PFSK-1 (cell line): ENCODE results near the gene ABCF3.

Experiments used
- FOXP2 ChIP-seq: optimal IDR thresholded peaks from 2 replicates; pipeline ENCODE3; 2011; ENCODE audit warnings: borderline replicate concordance, control low read depth, inconsistent platforms; ENCODE audit not compliant: insufficient read depth; ENCODE audit errors: extremely low read length, extremely low read depth
- POLR2AphosphoS5 ChIP-seq: IDR thresholded peaks from 2 replicates; pipeline ENCODE4 v1.6.1; 2012; ENCODE audit warnings: low read depth, mild to moderate bottlenecking, control low read depth, low read length, moderate library complexity
- SIN3A ChIP-seq: IDR thresholded peaks from 2 replicates; pipeline ENCODE4 v1.6.1; 2012; ENCODE audit warnings: mild to moderate bottlenecking, low read length, moderate library complexity, borderline replicate concordance; ENCODE audit not compliant: insufficient read depth
- TAF1 ChIP-seq: IDR thresholded peaks from 2 replicates; pipeline ENCODE4 v1.6.1; 2012; ENCODE audit warnings: low read length, control low read depth, borderline replicate concordance; ENCODE audit not compliant: insufficient read depth
- TF ChIP-seq, protein P1 (sequence below), 2 experiments: IDR thresholded peaks; 2 replicates each; pipeline versions ENCODE4 v1.6.1 to v1.8.0; 2011 to 2012; ENCODE audit warnings: low read depth in 2 of 2, low read length in 2 of 2, control low read depth in 1 of 2, inconsistent platforms in 1 of 2, mild to moderate bottlenecking in 1 of 2, moderate library complexity in 1 of 2; ENCODE audit not compliant: insufficient read depth in 1 of 2

Gene ABCF3

DNA sequence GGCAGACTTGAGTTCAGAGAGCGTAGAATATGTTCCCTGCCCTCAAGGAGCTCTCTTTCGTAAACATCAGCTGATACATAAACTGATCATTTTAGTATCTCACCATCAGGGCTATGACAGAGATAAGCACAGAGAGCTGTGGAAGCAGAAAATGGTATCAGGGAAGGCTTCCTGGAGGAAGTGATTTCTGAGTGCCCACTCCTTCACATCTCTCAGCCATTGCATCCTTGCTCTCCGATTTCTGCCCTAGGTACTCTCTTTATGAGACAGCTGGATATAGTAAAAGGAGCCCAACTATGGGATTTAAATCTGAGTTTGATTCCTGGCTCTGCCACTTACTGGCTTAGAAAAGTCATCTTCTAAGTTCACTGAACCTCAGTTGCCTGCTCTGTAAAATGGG, 20.5 kb upstream of the ABCF3 start:
- TF ChIP-seq POLR2AphosphoS5 (no peak), SIN3A (no peak)

DNA sequence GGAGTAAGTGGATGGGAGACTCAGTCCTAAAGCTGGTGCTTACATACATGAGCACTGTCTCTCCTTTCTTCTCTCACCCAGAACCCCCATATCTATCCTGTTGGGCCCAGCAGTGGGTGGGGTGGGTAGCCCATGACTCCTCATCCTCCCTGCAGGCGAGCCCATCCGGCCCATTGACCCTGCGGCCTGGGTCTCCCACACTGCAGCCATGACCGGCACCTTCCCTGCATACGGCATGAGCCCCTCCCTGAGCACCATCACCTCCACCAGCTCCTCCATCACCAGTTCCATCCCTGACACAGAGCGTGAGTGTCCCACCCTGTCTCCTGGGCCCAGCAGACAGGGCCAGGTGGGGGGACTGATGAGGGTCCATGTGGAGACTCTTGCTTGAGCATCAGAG, 19.3 kb upstream of the ABCF3 start:
- TF ChIP-seq TAF1 = no peak
- no peak for TF ChIP-seq POLR2AphosphoS5
- no peak for TF ChIP-seq SIN3A
- TF ChIP-seq FOXP2 = no peak
- TF ChIP-seq, protein P1, sequence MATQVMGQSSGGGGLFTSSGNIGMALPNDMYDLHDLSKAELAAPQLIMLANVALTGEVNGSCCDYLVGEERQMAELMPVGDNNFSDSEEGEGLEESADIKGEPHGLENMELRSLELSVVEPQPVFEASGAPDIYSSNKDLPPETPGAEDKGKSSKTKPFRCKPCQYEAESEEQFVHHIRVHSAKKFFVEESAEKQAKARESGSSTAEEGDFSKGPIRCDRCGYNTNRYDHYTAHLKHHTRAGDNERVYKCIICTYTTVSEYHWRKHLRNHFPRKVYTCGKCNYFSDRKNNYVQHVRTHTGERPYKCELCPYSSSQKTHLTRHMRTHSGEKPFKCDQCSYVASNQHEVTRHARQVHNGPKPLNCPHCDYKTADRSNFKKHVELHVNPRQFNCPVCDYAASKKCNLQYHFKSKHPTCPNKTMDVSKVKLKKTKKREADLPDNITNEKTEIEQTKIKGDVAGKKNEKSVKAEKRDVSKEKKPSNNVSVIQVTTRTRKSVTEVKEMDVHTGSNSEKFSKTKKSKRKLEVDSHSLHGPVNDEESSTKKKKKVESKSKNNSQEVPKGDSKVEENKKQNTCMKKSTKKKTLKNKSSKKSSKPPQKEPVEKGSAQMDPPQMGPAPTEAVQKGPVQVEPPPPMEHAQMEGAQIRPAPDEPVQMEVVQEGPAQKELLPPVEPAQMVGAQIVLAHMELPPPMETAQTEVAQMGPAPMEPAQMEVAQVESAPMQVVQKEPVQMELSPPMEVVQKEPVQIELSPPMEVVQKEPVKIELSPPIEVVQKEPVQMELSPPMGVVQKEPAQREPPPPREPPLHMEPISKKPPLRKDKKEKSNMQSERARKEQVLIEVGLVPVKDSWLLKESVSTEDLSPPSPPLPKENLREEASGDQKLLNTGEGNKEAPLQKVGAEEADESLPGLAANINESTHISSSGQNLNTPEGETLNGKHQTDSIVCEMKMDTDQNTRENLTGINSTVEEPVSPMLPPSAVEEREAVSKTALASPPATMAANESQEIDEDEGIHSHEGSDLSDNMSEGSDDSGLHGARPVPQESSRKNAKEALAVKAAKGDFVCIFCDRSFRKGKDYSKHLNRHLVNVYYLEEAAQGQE (IDR thresholded peaks at IDR 0.05; ENCODE audit: insufficient read depth in 1 of 2, low read depth in 2 of 2, low read length in 2 of 2) = no peak

DNA sequence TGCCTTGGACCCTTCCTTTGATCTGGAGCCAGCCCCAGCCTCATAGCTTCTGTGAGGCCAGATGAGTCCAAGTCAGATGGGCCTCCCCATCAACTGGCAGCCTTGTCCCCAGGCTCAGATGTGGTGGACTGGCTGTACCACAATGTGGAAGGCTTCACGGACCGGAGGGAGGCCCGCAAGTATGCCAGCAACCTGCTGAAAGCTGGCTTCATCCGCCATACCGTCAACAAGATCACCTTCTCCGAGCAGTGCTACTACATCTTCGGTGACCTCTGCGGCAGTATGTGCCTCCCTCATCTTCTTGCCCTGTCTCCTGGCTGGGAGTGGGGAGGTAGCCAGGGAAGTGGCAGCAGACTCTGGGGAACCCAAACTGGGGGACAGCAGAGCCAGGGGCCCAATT, 18.2 kb upstream of the ABCF3 start:
- TF ChIP-seq, protein P1 (IDR thresholded peaks at IDR 0.05; ENCODE audit: insufficient read depth in 1 of 2, low read depth in 2 of 2, low read length in 2 of 2) = no peak
- TF ChIP-seq FOXP2 (no peak), TAF1 (no peak), POLR2AphosphoS5 (no peak), SIN3A (no peak)

DNA sequence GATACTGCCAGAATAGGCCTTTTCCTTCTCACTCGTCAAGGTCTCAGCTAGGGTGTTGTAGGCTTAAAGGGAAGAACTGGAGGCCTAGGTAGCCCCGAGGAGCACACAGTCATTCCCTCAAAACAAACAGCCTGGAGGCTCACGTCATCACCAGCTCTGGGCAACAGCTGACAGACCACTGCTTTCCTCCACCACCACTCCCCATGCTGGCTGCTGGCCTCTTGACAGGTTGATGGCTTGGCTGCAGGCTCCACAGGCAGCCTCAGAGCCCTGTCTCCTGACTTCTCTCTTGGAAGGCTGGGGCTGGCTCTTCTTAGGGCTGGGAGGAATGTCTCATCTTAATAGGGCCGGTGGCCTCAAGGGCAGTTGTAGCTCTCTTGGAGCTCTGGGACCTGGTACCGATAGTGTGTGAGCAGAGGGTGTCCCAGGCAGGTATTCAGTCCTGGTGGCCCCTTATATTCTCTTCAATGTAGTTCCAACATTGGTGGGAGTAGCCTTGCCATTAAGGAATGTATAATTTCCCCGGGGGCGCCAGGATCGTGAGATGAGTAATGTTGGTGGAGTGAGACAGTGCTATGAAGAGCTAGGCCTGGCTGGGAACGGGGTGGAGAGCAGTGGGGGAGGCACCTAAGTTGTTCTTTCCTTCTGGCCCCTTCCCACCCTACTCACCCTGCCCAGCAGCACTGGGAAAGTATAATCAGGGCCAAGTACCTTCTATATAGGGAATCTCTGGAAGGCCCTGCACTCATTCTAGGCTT, 17.5 kb upstream of the ABCF3 start:
- TF ChIP-seq, protein P1 (IDR thresholded peaks at IDR 0.05; ENCODE audit: insufficient read depth in 1 of 2, low read depth in 2 of 2, low read length in 2 of 2) = no peak
- TF ChIP-seq TAF1 = no peak
- no peak for TF ChIP-seq FOXP2
- no peak for TF ChIP-seq SIN3A
- no peak for TF ChIP-seq POLR2AphosphoS5

DNA sequence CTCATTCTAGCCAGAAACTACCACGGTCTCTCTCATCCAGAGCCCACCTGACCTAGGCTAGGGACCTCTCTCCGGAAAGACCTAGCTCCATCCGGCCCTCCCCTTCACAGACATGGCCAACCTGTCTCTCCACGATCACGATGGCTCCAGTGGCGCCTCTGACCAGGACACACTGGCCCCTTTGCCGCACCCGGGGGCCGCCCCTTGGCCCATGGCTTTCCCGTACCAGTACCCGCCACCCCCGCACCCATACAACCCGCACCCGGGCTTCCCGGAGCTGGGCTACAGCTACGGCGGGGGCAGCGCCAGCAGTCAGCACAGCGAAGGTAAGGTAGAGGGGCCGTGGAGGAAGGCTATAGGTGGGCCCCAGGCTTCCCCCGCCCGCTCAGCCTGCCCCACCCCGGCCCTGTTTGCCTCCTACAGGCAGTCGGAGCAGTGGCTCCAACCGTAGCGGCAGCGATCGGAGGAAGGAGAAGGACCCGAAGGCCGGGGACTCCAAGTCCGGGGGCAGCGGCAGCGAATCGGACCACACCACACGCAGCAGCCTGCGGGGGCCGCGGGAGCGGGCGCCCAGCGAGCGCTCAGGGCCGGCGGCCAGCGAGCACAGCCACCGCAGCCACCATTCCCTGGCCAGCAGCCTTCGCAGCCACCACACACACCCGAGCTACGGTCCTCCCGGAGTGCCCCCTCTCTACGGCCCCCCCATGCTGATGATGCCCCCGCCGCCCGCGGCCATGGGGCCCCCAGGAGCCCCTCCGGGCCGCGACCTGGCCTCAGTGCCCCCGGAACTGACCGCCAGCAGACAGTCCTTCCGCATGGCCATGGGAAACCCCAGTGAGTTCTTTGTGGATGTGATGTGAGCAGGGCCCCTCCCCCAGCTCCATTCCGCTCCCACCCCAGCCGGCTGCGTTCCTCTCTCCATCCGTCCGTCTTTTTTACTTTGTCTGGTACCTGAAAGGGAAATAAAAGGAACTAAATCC, 15.8 kb upstream of the ABCF3 start:
- no peak for TF ChIP-seq TAF1
- no peak for TF ChIP-seq POLR2AphosphoS5
- no peak for TF ChIP-seq SIN3A
- no peak for TF ChIP-seq FOXP2
- TF ChIP-seq, protein P1 (IDR thresholded peaks at IDR 0.05; ENCODE audit: insufficient read depth in 1 of 2, low read depth in 2 of 2, low read length in 2 of 2) = no peak
